ENCODE data around the gene ABHD12B. TPM values are rescaled to one million over a fixed set of nuclear protein-coding genes. Genes with fewer than 3 reads are reported as not detected.
"Not testable (repeated sequence)": the region's sequence is repeated elsewhere in the genome, so short reads cannot be mapped to it uniquely, and the experiment has no call there.

Gene ABHD12B
- total RNA-seq, 1 donor from 2014 or later = not detected

DNA sequence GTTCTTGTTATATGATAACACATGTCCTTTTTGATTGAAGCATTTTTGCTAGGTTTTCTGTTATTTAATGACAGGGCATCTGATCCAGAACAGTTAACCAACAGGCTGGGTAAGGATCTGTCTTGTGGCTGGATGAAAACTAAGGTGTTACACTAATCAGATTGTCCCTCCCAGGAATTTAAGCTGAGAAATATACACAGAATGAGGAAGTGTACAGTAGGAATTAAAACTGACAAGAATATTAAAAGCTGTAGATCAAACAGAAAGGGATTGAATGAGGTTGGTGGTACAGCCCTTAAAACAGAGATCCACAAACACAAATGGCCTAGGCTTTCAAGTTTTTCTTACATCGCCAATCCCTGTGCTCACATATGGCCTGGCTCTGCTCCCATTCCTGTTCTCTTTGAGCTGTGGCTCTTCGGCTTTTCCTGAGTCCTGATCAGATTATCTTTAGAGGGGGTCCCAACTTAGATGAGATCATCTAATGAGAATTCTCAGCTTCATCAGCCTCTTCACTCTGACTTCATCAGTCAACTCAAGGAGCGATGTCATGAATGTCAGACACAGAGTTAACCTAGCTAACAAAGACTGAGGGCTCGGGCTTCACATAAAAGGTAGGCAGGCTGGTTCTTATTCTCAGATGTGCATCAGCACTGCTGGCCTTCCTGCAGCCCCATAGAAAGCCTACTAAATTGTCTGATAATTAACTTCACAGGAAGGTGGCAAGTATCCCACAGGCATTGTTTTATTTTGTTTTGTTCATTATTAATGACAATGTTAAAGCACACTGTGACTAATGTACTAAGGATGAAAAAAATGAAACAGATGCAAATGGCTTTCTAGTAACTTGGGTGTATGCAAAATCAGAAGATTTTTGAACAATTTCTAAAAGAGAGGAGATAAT, 61.0 kb downstream of the ABHD12B start:
- no peak for DNase-seq (ENCODE audit: extremely low read depth, low read depth, low spot score)

DNA sequence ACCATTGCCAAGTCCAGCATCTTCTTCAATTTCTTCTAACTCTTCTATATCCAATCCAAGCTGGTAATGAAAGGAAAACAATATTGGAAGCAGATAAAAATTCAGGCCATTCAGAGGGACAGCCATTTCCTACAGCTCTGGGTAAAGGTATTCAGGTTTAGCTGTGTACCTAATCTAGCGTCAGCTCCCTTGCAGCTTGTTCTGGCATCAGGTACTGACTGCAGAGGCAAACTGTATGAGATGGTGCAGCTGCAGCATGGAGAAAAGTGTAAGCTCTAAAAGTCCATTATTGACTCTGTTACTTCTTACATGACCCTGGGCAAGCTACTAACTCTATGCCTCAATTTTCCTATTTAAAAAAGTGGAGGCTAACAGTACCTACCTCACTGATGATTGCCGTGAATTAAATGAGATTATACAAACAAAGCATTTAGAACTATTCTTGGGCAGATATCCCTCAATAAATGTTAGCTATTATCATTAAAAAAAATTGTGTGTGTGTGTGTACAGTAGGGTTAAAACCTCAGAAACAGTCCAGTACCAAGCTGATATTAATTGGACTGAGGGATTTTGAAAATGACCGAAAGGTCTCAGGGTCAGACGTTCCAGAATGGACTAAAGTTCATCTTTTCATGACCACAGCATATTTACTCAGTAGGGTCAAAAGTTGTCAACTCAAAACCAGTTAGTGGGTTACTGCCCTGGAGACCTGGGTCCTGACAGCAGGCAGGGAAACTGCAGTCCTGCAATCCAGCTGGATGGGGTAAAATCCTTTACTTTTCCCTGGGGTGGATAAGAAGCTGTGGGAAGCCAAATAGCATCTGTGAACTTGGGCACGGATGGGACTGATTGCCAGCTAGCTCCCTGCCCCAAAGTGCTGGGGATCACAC, 63.5 kb downstream of the ABHD12B start:
- no peak for DNase-seq (ENCODE audit: extremely low read depth, low read depth, low spot score)

DNA sequence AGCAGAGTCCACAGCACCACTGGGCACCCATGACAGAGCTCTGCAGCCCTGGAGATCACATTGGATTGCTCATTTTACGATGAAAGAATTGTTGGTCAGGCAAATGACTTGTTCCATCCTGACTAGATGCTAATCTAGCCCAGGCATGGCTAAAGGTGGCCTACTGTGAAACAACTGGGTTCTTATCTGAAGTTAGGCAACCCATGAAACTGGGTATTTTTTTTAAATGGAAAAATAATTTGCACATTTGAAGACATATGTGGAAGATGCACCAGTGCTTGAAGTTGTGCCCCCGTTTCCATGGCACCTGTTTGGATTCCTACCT, 64.1 kb downstream of the ABHD12B start:
- no peak for DNase-seq (ENCODE audit: extremely low read depth, low read depth, low spot score)

DNA sequence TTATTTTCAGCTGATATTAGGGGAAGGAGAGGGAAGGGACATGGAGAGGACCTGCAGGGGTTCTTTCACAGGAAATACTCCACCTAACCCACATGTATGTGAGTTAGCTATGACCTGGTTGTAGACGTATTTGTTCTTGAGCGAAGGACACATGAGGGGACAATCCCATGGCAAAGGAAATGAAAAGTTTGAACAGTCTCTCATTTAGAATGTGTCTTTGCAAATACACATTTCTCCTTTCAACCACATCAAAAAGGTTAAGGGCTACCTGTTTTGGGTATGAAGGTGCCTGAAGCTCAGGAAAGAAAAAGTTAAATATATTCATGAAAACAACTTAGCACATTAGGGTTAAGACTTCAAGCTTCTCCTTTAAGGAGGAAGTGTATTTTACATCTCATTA, 65.0 kb downstream of the ABHD12B start:
- DNase-seq (ENCODE audit: extremely low read depth, low read depth, low spot score) = no peak

DNA sequence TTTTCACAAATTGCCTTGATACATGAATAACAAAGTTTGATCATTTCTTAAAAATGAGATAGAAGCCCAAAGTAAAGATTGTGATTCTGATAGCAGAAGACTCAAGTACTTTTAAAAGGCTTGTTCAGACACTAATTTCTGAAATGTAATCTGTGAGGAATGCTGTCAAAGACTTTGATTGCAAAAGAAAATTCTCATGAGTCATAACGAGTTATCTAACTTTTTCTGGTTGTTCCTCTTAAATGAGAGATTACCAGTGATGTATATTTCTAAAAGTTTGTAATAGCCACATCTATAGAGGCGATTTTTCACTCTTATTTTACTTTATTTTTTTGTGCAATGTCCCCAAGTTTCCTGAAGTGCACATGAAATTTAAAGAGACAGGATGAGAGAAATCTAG, 65.5 kb downstream of the ABHD12B start:
- no peak for DNase-seq (ENCODE audit: extremely low read depth, low read depth, low spot score)

DNA sequence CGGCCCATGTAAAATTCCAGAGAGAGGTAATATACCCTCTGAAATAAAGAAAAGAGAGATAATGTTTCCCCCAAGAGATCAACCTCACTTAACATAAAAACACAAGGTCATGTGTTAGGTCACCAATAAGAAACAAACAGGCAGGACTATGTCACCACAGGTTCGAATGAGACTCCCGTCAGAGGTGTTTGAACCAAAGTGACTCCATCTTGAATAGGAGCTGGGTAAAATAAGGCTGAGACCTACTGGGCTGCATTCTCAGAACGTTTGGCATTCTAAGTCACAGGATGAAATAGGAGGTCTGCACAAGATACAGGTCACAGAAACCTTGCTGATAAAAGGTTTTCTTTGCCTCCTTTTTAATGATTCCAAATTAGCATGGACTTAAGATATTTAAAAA, 65.9 kb downstream of the ABHD12B start:
- DNase-seq (ENCODE audit: extremely low read depth, low read depth, low spot score) = no peak

DNA sequence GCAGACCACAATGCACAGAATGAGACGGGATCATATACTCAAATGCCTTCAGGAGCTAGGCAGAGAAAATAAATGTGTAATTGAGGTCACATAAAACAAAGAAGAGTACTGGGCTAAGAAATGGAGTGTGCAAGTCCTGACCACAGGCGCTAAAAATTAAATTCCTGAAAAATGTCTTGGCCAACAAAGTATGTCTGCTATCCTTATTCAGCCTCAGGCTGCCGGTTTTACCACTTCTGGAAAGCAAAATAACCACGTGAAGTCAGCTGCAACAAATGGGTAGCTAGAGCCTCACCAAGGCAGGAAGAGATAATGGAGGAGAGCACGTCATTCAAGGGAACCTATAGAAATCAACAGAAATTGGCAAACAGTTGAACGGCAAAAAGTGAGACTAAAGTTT, 69.3 kb downstream of the ABHD12B start:
- DNase-seq (ENCODE audit: extremely low read depth, low read depth, low spot score) = no peak

DNA sequence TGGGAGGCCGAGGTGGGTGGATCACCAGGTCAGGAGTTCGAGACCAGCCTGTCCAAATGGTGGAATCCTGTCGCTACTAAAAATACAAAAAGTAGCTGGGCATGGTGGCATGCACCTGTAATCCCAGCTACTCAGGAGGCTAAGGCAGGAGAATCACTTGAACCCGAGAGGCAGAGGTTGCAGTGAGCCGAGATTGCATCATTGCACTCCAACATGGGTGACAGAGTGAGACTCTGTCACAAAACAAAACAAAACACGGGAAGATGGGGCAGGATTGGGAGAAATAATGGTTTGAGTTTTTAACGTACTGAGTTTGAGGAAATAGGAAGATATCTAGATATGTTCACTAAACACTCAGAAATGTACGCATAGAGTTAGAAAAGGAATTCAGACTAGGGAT, 69.8 kb downstream of the ABHD12B start:
- not testable (repeated sequence) for DNase-seq (ENCODE audit: extremely low read depth, low read depth, low spot score)

DNA sequence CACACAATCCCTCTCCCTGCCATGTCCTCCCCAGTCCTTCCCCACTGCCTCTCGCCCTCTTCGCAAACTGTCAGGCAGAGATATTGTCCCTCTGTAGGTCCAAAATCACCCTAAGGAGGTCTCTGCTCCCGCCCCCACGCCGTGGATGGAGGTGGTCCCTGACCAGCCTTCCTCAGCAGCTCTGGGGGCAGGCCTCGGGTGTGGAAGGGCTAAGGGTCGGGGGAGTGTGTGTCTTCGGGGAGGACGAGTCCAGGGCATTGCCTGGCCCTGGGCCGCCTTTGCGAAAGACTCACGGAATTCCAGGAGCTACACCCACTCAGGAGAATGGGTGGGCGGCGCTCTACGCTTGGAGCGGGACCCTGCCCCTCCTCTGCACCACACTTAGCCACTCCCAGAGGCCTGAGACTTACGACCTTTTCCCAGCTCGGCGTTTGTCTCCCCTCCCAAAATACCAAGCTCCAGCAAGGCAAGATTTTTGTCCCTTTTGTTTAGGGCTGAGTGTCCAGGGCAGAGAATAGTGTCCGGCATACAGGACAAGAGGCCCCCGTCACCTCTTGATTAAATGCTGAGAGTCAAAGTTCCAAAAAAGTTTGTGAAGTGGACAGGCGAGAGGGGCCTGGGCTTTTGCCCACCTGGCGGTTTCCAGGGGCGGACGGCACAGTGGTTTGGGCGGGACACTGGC, 71.5 kb downstream of the ABHD12B start:
- no peak for DNase-seq (ENCODE audit: extremely low read depth, low read depth, low spot score)

DNA sequence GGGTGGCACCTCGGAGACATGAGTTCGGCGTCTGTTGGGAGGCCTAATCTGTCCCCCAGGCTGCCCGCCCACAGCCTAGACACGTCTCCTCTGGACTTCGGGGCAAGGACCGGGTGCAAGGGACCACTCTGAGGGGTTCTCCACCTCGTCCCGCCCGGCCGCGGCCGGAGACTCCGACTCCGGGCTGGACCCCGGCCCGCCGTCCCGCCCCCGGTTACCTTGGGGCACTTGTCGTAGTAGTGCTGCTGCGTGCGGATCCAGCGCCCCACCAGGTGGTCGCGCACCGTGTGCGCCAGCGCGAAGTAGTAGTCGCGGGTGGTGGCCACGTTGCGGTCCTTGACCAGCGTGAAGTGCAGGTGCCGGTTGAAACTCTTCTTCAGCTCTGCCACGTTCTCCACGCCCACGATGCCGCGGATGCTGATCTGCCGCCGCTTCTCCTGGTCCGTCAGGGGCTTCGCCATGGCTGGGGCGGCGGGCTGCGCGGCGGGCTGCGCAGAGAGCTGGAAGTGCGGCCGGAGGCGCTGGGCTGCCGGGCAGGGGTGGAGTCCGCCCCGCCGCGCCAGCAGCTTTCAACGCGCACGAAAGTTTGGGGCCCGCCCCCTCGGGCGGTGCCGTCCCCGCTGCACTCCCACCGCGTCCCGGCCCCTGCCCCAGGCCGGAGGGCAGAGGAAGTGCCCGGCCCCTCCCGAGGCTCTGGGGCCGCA, 72.2 kb downstream of the ABHD12B start, which contains the start of gene PYGL:
PYGL (minus strand) TSS at position 541 of the 704 bp plus-strand sequence; CDS start at position 461, 80 bp downstream.
- DNase-seq (ENCODE audit: extremely low read depth, low read depth, low spot score) = no peak

DNA sequence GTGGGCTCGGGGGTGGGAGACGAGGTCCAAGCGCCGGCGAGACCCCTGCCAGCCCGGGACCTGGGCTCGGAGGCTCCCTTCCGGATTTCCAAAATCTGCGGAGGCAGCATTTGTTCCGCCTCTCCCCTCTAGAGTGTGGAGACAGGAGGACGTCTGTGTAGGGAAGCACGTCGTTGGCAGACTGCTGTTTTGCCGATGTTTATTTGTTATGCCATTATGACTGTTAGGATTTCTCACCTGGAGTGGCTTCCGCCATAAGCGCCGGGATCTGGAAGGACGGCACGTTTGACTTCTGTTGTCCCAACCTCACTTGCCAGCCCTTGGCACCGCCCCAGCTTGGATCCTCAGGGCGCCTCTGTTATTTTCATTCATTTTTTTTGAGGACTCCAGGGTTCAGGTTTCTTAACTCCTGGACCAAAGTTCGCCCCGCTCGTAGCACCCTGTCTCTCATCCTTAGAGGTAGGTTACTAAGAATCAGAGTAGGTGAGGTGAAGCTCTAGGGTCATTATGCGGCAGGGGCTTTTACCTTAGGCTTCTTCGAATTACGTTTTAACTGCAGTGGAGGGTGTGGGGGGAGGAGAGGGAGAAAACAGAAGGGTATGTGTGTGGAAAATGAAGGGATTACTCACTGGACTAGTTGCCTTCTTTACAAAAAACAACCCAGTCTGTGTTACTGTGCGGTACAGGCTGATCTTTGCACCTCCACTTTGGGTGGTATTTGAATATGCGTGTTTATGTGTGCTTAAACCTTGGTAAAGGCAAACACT, 73.0 kb downstream of the ABHD12B start:
- no peak for DNase-seq (ENCODE audit: extremely low read depth, low read depth, low spot score)

DNA sequence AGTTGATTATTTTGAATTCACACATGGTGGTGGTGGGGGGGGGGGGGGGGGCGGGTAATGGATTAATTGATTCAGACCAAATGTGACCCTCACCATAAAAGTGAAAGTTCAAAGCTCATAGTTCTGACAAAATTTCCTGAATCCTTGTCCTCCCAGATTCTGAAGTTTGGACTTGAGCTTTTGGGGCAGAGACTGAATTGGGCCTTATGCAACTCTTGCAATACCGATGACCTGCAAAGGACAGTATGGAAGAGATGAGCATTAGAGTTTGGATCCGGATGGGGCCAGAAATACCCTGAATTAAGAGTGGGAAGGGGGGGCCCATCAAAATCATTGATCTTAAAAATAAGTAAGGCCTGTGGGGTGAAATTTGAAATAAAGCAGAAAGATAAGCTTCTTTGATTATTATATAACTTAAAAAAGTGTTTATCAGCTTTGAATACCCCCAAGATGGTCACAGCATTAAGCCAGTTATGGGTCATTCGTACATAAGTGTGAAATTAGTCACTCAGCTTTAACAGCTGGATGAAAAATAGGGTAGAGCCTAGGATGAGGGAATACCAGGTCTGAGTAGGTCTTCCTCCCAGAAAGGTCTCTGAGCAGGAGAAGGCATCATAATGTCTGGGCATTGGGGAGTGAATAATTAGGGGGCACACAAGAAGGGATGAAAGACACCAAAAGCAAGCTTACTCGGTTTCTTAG, 74.5 kb downstream of the ABHD12B start:
- no peak for DNase-seq (ENCODE audit: extremely low read depth, low read depth, low spot score)

DNA sequence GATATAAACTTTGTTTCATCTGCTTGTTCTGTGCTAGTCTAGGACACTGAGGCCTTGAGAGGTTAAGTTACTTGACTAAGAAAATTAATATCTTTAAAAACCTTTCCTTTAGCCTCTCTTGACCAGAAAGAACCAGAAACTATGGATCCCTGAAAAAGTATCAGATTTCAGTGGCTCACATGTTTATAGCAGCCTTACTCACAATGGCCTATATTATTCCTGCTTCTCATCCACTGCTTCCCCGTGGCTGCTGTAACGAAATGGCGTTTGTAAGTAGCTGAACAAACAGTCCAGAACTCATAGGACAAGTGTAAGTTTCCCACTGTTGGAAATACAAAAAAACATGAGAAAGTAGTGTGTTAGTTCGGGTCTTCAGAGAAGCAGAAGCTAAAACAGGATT, 75.6 kb downstream of the ABHD12B start:
- DNase-seq (ENCODE audit: extremely low read depth, low read depth, low spot score) = no peak

DNA sequence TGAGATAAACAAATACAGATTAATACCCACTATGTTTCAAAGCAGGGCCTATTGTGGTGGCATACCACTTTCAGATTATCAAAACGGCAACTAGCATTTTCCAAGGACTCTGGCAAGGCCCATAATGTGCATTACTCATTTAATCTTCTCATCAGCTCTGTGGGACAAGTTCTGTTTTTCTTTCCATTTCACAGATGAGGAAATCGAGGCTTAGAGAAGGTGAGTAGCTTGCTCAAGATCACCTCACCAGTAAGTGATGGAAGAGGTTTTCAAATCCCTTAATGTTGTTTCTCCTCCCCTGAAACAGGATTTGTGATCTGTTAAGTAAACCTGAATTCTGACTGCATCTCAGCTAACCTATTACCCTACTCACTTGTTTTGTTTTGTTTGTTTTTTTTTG, 76.4 kb downstream of the ABHD12B start:
- no peak for DNase-seq (ENCODE audit: extremely low read depth, low read depth, low spot score)

DNA sequence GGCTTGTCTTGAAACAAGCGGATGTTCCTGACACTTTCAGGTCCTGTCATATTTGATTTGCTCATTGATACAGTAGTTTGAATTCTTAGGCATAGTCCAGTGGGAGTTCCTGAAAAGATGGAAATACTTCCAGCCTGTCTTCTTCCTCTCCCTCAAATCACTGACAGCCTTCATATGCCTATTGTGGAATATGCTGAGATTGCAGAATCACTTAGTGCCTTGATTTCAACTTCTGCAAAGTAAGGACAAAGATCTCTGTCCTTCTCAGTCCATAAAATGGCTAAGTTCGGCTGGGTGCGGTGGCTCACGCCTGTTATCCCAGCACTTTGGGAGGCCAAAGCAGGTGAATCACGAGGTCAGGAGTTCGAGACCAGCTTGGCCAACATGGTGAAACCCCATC, 79.2 kb downstream of the ABHD12B start:
- DNase-seq (ENCODE audit: extremely low read depth, low read depth, low spot score) = no peak

DNA sequence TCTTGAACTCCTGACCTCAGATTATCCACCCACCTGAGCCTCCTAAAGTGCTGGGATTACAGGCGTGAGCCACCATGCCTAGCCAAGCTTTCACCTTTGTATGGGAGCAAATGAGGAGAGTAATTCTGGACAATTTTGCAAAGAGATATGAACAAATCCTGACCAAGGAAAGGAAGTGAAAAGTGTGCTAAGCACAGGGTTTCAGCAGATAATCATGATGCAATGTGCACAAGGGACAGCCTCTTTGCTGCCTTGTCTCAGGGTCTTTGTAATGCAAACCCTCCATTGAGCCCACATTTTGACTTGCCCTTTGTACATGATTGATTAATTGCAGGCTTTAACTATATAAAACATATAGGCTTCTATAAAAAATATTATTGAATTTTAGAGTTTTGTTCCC, 81.6 kb downstream of the ABHD12B start:
- no peak for DNase-seq (ENCODE audit: extremely low read depth, low read depth, low spot score)

Data from glomerular endothelial cell (primary cell).